Measurements from ENCODE around the gene TSC2.

TSC2 gene

GRCh38 chr16:2023092-2024031, 24.4 kb upstream of the TSC2 start:
- Histone ChIP-seq H3K4me1 (ENCODE audit: control insufficient read depth in 2 of 2, insufficient read depth in 1 of 2, low read depth in 1 of 2, low read length in 2 of 2) (peaks cover 11 to 17% of the 10 kb centered on the region in 2 donors), H3K9ac (ENCODE audit: low read depth, low read length, poor library complexity) (peak overlapping the region; percentile 63), H3K79me1 (ENCODE audit: low read depth, low read length) (no peaks in the 10 kb centered on the region), H3K9me3 (replicated peaks in 1 of 2; ENCODE audit: control insufficient read depth in 2 of 2, insufficient read depth in 1 of 2, low read depth in 1 of 2, low read length in 2 of 2) (peaks cover 4 to 5% of the 10 kb centered on the region in 2 donors), H2AFZ (ENCODE audit: low read length) (peak overlapping the region; percentile 93), H3K27me3 (ENCODE audit: control insufficient read depth in 3 of 3, insufficient read depth in 3 of 3, low read depth in 1 of 3, low read length in 3 of 3) (peaks cover 22 to 67% (median 62%) of the 10 kb centered on the region in 3 experiments), H3K18ac (ENCODE audit: low read length) (peak overlapping the region; percentile 94), H3K4me3 (ENCODE audit: low read length in 2 of 2) (peak overlapping the region; percentile 34 to 66), H2AK5ac (ENCODE audit: low read depth, low read length) (peak overlapping the region; percentile 97), H3K4ac (ENCODE audit: low read length) (peak overlapping the region; percentile 8), H2BK120ac (ENCODE audit: low read depth, low read length) (peak overlapping the region; percentile 83), H3K27ac (replicated peaks; ENCODE audit: low read length) (no peak overlapping the region), H3K14ac (ENCODE audit: low read length) (peak overlapping the region; percentile 90), H2BK12ac (ENCODE audit: low read length) (no peak overlapping the region), H2BK15ac (ENCODE audit: low read length) (peak overlapping the region; percentile 95), H2BK5ac (ENCODE audit: low read length) (peak overlapping the region; percentile 53), H3K23ac (ENCODE audit: low read depth, low read length, poor library complexity) (peak overlapping the region; percentile 89), H3K4me2 (ENCODE audit: insufficient read depth, low read length, poor library complexity, severe bottlenecking) (peak overlapping the region; percentile 80), H3K36me3 (replicated peaks in 1 of 2; ENCODE audit: control insufficient read depth in 2 of 2, insufficient read depth in 2 of 2, low read length in 2 of 2) (no peaks in the 10 kb centered on the region), H4K8ac (ENCODE audit: low read depth, low read length) (no peak overlapping the region), H4K91ac (ENCODE audit: low read depth, low read length, poor library complexity) (no peak overlapping the region)
- no CpG with 5 or more reads among the region's 53 CpGs for WGBS, 2 donors (ENCODE audit: extremely low coverage in 2 of 2, insufficient read length in 2 of 2, insufficient replicate concordance in 1 of 2)
- peak; percentile 92 for DNase-seq (ENCODE audit: low spot score)

- H3K36me3 ChIP-seq (replicated peaks in 1 of 2; ENCODE audit: control insufficient read depth in 2 of 2, insufficient read depth in 2 of 2, low read length in 2 of 2) = no peaks in the 10 kb centered on the region
- WGBS, 2 donors (ENCODE audit: extremely low coverage in 2 of 2, insufficient read length in 2 of 2, insufficient replicate concordance in 1 of 2) = no CpG with 5 or more reads among the region's 12 CpGs
- H4K91ac ChIP-seq (ENCODE audit: low read depth, low read length, poor library complexity) = no peak overlapping the region
Observed at GRCh38 chr16:2024032-2024420, 23.8 kb upstream of the TSC2 start.

GRCh38 chr16:2025251-2025650, 22.5 kb upstream of the TSC2 start:
- H3K9ac ChIP-seq (ENCODE audit: low read depth, low read length, poor library complexity) = peak overlapping the region; percentile 21
- no peak overlapping the region for H3K4me3 ChIP-seq (ENCODE audit: low read length in 2 of 2)
- peaks cover 11 to 16% of the 10 kb centered on the region in 2 donors for H3K4me1 ChIP-seq (ENCODE audit: control insufficient read depth in 2 of 2, insufficient read depth in 1 of 2, low read depth in 1 of 2, low read length in 2 of 2)
- H3K27ac ChIP-seq (replicated peaks; ENCODE audit: low read length) = no peak overlapping the region
- peak overlapping the region; percentile 47 for H2BK120ac ChIP-seq (ENCODE audit: low read depth, low read length)
- no peak overlapping the region for H2BK5ac ChIP-seq (ENCODE audit: low read length)
- H3K9me3 ChIP-seq (replicated peaks in 1 of 2; ENCODE audit: control insufficient read depth in 2 of 2, insufficient read depth in 1 of 2, low read depth in 1 of 2, low read length in 2 of 2) = peaks cover 4 to 5% of the 10 kb centered on the region in 2 donors
- no peak overlapping the region for H4K8ac ChIP-seq (ENCODE audit: low read depth, low read length)
- H3K14ac ChIP-seq (ENCODE audit: low read length) = no peak overlapping the region
- WGBS, 2 donors (ENCODE audit: extremely low coverage in 2 of 2, insufficient read length in 2 of 2, insufficient replicate concordance in 1 of 2) = no CpG with 5 or more reads among the region's 14 CpGs
- peak overlapping the region; percentile 90 for H2AK5ac ChIP-seq (ENCODE audit: low read depth, low read length)
- H3K18ac ChIP-seq (ENCODE audit: low read length) = peak overlapping the region; percentile 71
- peaks cover 4% of the 10 kb centered on the region for H3K79me1 ChIP-seq (ENCODE audit: low read depth, low read length)
- no peak overlapping the region for H4K91ac ChIP-seq (ENCODE audit: low read depth, low read length, poor library complexity)
- H2AFZ ChIP-seq (ENCODE audit: low read length) = peak overlapping the region; percentile 3
- peaks cover 8 to 52% (median 51%) of the 10 kb centered on the region in 3 experiments for H3K27me3 ChIP-seq (ENCODE audit: control insufficient read depth in 3 of 3, insufficient read depth in 3 of 3, low read depth in 1 of 3, low read length in 3 of 3)
- H3K23ac ChIP-seq (ENCODE audit: low read depth, low read length, poor library complexity) = peak overlapping the region; percentile 55
- H2BK12ac ChIP-seq (ENCODE audit: low read length) = peak overlapping the region; percentile 90
- peak overlapping the region; percentile 37 for H3K4ac ChIP-seq (ENCODE audit: low read length)
- peak overlapping the region; percentile 79 for H2BK15ac ChIP-seq (ENCODE audit: low read length)
- no peak overlapping the region for H3K4me2 ChIP-seq (ENCODE audit: insufficient read depth, low read length, poor library complexity, severe bottlenecking)
- DNase-seq (ENCODE audit: low spot score) = no peak
- H3K36me3 ChIP-seq (replicated peaks in 1 of 2; ENCODE audit: control insufficient read depth in 2 of 2, insufficient read depth in 2 of 2, low read length in 2 of 2) = no peaks in the 10 kb centered on the region

More at GRCh38 chr16:2024032-2024420, 23.8 kb upstream of the TSC2 start:
- Histone ChIP-seq H2BK15ac (ENCODE audit: low read length) (peak overlapping the region; percentile 95), H2BK5ac (ENCODE audit: low read length) (peak overlapping the region; percentile 42), H3K14ac (ENCODE audit: low read length) (no peak overlapping the region), H3K27me3 (ENCODE audit: control insufficient read depth in 3 of 3, insufficient read depth in 3 of 3, low read depth in 1 of 3, low read length in 3 of 3) (peaks cover 20 to 65% (median 64%) of the 10 kb centered on the region in 3 experiments), H3K9me3 (replicated peaks in 1 of 2; ENCODE audit: control insufficient read depth in 2 of 2, insufficient read depth in 1 of 2, low read depth in 1 of 2, low read length in 2 of 2) (peaks cover 4 to 5% of the 10 kb centered on the region in 2 donors), H3K4me3 (ENCODE audit: low read length in 2 of 2) (no peak overlapping the region), H3K18ac (ENCODE audit: low read length) (peak overlapping the region; percentile 94), H2BK12ac (ENCODE audit: low read length) (no peak overlapping the region), H3K27ac (replicated peaks; ENCODE audit: low read length) (no peak overlapping the region), H3K4ac (ENCODE audit: low read length) (peak overlapping the region; percentile 8), H3K9ac (ENCODE audit: low read depth, low read length, poor library complexity) (no peak overlapping the region), H2AK5ac (ENCODE audit: low read depth, low read length) (peak overlapping the region; percentile 97), H3K4me1 (ENCODE audit: control insufficient read depth in 2 of 2, insufficient read depth in 1 of 2, low read depth in 1 of 2, low read length in 2 of 2) (peaks cover 11 to 17% of the 10 kb centered on the region in 2 donors), H4K8ac (ENCODE audit: low read depth, low read length) (no peak overlapping the region), H2AFZ (ENCODE audit: low read length) (peak overlapping the region; percentile 93), H2BK120ac (ENCODE audit: low read depth, low read length) (peak overlapping the region; percentile 83), H3K23ac (ENCODE audit: low read depth, low read length, poor library complexity) (peak overlapping the region; percentile 89), H3K4me2 (ENCODE audit: insufficient read depth, low read length, poor library complexity, severe bottlenecking) (no peak overlapping the region), H3K79me1 (ENCODE audit: low read depth, low read length) (peaks cover 4% of the 10 kb centered on the region)
- no peak for DNase-seq (ENCODE audit: low spot score)

GRCh38 chr16:2025878-2026460, 21.8 kb upstream of the TSC2 start:
- H3K23ac ChIP-seq (ENCODE audit: low read depth, low read length, poor library complexity) = peak overlapping the region; percentile 55
- no peak overlapping the region for H3K27ac ChIP-seq (replicated peaks; ENCODE audit: low read length)
- H3K9ac ChIP-seq (ENCODE audit: low read depth, low read length, poor library complexity) = peak overlapping the region; percentile 32
- peak overlapping the region; percentile 90 for H2AK5ac ChIP-seq (ENCODE audit: low read depth, low read length)
- H2BK12ac ChIP-seq (ENCODE audit: low read length) = peak overlapping the region; percentile 46
- H3K4me1 ChIP-seq (ENCODE audit: control insufficient read depth in 2 of 2, insufficient read depth in 1 of 2, low read depth in 1 of 2, low read length in 2 of 2) = peaks cover 7 to 16% of the 10 kb centered on the region in 2 donors
- no peaks in the 10 kb centered on the region for H3K36me3 ChIP-seq (replicated peaks in 1 of 2; ENCODE audit: control insufficient read depth in 2 of 2, insufficient read depth in 2 of 2, low read length in 2 of 2)
- H3K4ac ChIP-seq (ENCODE audit: low read length) = no peak overlapping the region
- peak overlapping the region; percentile 59 for H2AFZ ChIP-seq (ENCODE audit: low read length)
- no peak overlapping the region for H4K91ac ChIP-seq (ENCODE audit: low read depth, low read length, poor library complexity)
- H2BK120ac ChIP-seq (ENCODE audit: low read depth, low read length) = peak overlapping the region; percentile 47
- peaks cover 3 to 45% (median 44%) of the 10 kb centered on the region in 3 experiments for H3K27me3 ChIP-seq (ENCODE audit: control insufficient read depth in 3 of 3, insufficient read depth in 3 of 3, low read depth in 1 of 3, low read length in 3 of 3)
- H2BK15ac ChIP-seq (ENCODE audit: low read length) = peak overlapping the region; percentile 79
- H2BK5ac ChIP-seq (ENCODE audit: low read length) = no peak overlapping the region
- H3K4me2 ChIP-seq (ENCODE audit: insufficient read depth, low read length, poor library complexity, severe bottlenecking) = no peak overlapping the region
- H3K79me1 ChIP-seq (ENCODE audit: low read depth, low read length) = peaks cover 4% of the 10 kb centered on the region
- DNase-seq (ENCODE audit: low spot score) = no peak
- no CpG with 5 or more reads among the region's 16 CpGs for WGBS, 2 donors (ENCODE audit: extremely low coverage in 2 of 2, insufficient read length in 2 of 2, insufficient replicate concordance in 1 of 2)
- no peak overlapping the region for H4K8ac ChIP-seq (ENCODE audit: low read depth, low read length)
- H3K9me3 ChIP-seq (replicated peaks in 1 of 2; ENCODE audit: control insufficient read depth in 2 of 2, insufficient read depth in 1 of 2, low read depth in 1 of 2, low read length in 2 of 2) = peaks cover 4 to 5% of the 10 kb centered on the region in 2 donors
- no peak overlapping the region for H3K14ac ChIP-seq (ENCODE audit: low read length)
- H3K4me3 ChIP-seq (ENCODE audit: low read length in 2 of 2) = peak overlapping the region in 1 of 2 donors; percentile 27
- H3K18ac ChIP-seq (ENCODE audit: low read length) = peak overlapping the region; percentile 50
